ENCODE data around the gene BCL11B. TPM values are rescaled to one million over a fixed set of nuclear protein-coding genes. Genes with fewer than 3 reads are reported as not detected.

The BCL11B gene
- total and polyA plus RNA-seq, 2 donors from 2014 or later, result 0.13 to 3.3 TPM

DNA sequence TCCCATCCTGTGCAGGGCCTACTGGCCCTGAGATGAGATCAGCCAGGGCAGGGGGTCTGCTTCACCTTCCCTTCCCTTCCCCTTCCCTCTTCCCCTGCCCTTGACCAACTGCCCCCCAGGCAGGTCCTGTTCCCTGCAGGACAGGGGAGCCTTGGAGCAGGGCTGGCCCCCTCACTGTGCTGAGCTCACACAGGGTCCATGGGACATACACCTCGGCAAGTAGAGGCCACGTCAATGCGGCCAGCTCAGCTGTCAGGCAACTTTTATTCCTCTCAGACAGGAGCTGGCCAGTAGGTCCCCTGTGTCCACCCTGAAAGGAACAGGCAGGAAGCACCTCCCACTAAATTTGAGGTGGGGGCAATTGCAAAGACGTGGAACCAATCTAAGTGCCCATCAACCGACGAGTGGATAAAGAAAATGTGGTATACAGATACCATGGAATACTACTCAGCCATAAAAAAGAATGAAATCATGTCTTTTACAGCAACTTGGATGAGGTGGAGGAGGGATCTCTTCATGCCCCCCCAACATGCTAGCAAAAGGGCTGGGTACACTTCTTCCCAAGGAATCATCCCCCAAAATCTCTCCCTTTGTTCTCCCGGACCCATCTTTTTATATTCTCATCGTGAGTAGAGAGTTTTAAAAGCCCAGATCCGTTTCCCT, 148.7 kb downstream of the BCL11B start:
- FAIRE-seq, result no peak
- no peak overlapping the region for H3K4me3 ChIP-seq (ENCODE audit: low read length in 3 of 3)
- no peaks in the 10 kb centered on the region for H3K9me3 ChIP-seq (ENCODE audit: control insufficient read depth in 2 of 3, insufficient read depth in 1 of 3, low read length in 3 of 3)
- no peaks in the 10 kb centered on the region for H3K36me3 ChIP-seq (ENCODE audit: control insufficient read depth in 2 of 3, insufficient read depth in 3 of 3, low read length in 3 of 3)
- intact Hi-C loops (cut with DNase I), result no loop called here
- H3K27me3 ChIP-seq (ENCODE audit: control insufficient read depth, insufficient read depth, low read length), result no peaks in the 10 kb centered on the region
- DNase-seq, result peak in 2 of 5 donors; percentile 6 to 31
- TF ChIP-seq, protein P1, sequence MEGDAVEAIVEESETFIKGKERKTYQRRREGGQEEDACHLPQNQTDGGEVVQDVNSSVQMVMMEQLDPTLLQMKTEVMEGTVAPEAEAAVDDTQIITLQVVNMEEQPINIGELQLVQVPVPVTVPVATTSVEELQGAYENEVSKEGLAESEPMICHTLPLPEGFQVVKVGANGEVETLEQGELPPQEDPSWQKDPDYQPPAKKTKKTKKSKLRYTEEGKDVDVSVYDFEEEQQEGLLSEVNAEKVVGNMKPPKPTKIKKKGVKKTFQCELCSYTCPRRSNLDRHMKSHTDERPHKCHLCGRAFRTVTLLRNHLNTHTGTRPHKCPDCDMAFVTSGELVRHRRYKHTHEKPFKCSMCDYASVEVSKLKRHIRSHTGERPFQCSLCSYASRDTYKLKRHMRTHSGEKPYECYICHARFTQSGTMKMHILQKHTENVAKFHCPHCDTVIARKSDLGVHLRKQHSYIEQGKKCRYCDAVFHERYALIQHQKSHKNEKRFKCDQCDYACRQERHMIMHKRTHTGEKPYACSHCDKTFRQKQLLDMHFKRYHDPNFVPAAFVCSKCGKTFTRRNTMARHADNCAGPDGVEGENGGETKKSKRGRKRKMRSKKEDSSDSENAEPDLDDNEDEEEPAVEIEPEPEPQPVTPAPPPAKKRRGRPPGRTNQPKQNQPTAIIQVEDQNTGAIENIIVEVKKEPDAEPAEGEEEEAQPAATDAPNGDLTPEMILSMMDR (IDR thresholded peaks at IDR 0.05; ENCODE audit: borderline replicate concordance, extremely low read depth, insufficient read depth), result no peak
- H3K4me1 ChIP-seq (ENCODE audit: control insufficient read depth in 2 of 3, insufficient read depth in 2 of 3, low read depth in 1 of 3, low read length in 3 of 3), result peaks cover 0 to 6% (median 0%) of the 10 kb centered on the region in 3 donors
- H3K27ac ChIP-seq (ENCODE audit: low read depth in 2 of 2, low read length in 2 of 2), result no peak overlapping the region
- no peak overlapping the region for H3K9ac ChIP-seq (ENCODE audit: low read length in 3 of 3)

DNA sequence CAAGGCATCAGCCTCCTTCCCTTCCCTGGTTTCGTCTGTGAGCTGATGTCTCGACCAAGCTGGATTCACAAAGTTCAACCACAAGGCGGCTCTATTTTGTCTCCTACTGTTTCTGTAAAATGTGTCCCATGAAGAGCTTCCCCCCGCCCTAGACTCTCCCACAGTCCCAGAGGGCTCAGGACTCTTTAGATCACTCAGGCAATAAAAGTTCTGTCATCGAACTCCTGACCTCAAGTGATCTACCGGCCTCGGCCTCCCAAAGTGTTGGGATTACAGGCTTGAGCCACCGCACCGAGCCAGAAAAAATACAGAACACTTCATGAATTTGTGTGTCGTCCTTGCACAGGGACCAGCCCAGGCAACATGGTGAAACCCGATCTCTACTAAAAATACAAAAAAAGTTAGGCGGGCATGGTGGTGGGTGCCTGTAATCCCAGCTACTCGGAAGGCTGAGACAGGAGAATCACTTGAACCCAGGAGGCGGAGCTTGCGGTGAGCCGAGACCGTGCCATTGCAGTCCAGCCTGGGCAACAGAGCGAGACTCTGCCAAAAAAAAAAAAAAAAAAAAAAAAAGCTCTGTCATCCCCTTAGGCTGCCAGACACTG, 149.4 kb downstream of the BCL11B start:
- Histone ChIP-seq H3K4me3 (ENCODE audit: low read length in 3 of 3) (no peak overlapping the region), H3K4me1 (ENCODE audit: control insufficient read depth in 2 of 3, insufficient read depth in 2 of 3, low read depth in 1 of 3, low read length in 3 of 3) (peaks cover 0 to 3% (median 0%) of the 10 kb centered on the region in 3 donors), H3K9ac (ENCODE audit: low read length in 3 of 3) (no peak overlapping the region), H3K9me3 (ENCODE audit: control insufficient read depth in 2 of 3, insufficient read depth in 1 of 3, low read length in 3 of 3) (no peaks in the 10 kb centered on the region), H3K27ac (ENCODE audit: low read depth in 2 of 2, low read length in 2 of 2) (no peak overlapping the region), H3K27me3 (ENCODE audit: control insufficient read depth, insufficient read depth, low read length) (no peaks in the 10 kb centered on the region), H3K36me3 (ENCODE audit: control insufficient read depth in 2 of 3, insufficient read depth in 3 of 3, low read length in 3 of 3) (no peaks in the 10 kb centered on the region)
- no peak for FAIRE-seq
- TF ChIP-seq, protein P1 (IDR thresholded peaks at IDR 0.05; ENCODE audit: borderline replicate concordance, extremely low read depth, insufficient read depth), result no peak
- peak in 4 of 5 donors; percentile 10 to 45 (median 34) for DNase-seq
- intact Hi-C loops (cut with DNase I), result no loop called here

DNA sequence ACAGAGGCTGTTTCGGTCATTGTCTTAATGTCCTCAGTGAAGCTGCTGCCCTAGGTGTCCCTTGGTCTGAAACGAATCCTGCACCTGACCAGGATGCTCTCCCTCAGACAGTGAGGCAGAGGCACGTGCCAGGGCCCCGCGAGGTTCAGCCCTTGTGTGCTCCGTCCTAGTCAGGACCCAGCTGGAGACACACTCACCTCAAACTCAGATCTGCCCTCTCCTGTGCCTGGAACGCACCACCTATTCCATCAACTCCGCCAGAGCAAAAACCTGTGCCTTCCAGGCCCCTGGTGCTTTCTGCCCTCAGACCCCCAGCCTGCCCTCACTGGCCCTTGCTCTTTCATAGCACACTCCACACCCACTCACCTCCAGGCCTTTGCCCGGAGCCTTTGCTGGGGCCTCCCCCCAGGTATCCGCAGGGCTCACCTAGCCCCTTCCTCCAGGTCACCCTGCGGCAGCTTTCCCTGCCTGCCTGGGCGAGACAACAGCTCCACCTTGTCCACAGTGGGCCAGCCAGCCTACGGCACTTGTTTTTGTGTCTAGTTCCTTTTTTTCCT, 150.6 kb downstream of the BCL11B start:
- no peak overlapping the region for H3K9ac ChIP-seq (ENCODE audit: low read length in 3 of 3)
- no peaks in the 10 kb centered on the region for H3K27me3 ChIP-seq (ENCODE audit: control insufficient read depth, insufficient read depth, low read length)
- no peaks in the 10 kb centered on the region for H3K36me3 ChIP-seq (ENCODE audit: control insufficient read depth in 2 of 3, insufficient read depth in 3 of 3, low read length in 3 of 3)
- H3K27ac ChIP-seq (ENCODE audit: low read depth in 2 of 2, low read length in 2 of 2), result no peak overlapping the region
- no peak for FAIRE-seq
- DNase-seq, result peak in 2 of 5 donors; percentile 4 to 28
- no peak overlapping the region for H3K4me3 ChIP-seq (ENCODE audit: low read length in 3 of 3)
- intact Hi-C loops (cut with DNase I), result no loop called here
- TF ChIP-seq, protein P1 (IDR thresholded peaks at IDR 0.05; ENCODE audit: borderline replicate concordance, extremely low read depth, insufficient read depth), result no peak
- H3K4me1 ChIP-seq (ENCODE audit: control insufficient read depth in 2 of 3, insufficient read depth in 2 of 3, low read depth in 1 of 3, low read length in 3 of 3), result no peaks in the 10 kb centered on the region
- no peaks in the 10 kb centered on the region for H3K9me3 ChIP-seq (ENCODE audit: control insufficient read depth in 2 of 3, insufficient read depth in 1 of 3, low read length in 3 of 3)
